ENCODE data around the gene GPR21.

Gene GPR21

GRCh38 chr9:123043081-123043939, 9.8 kb downstream of the GPR21 start:
- TF ChIP-seq CTCF (IDR thresholded peaks at IDR 0.05) = no peak
- Mint-ChIP-seq H3K27me3 (ENCODE audit: low read depth, poor library complexity) (no peaks in the 10 kb centered on the region), H3K4me3 (no peak overlapping the region), H3K4me1 (no peaks in the 10 kb centered on the region), H3K27ac (no peak overlapping the region), H3K9me3 (peaks cover 12% of the 10 kb centered on the region), H3K36me3 (ENCODE audit: low read depth) (peaks cover 30% of the 10 kb centered on the region)
- DNase-seq = no peak

- Mint-ChIP-seq H3K36me3 (ENCODE audit: low read depth) (peaks cover 30% of the 10 kb centered on the region), H3K27ac (no peak overlapping the region), H3K27me3 (ENCODE audit: low read depth, poor library complexity) (no peaks in the 10 kb centered on the region), H3K4me3 (no peak overlapping the region), H3K9me3 (peaks cover 12% of the 10 kb centered on the region), H3K4me1 (no peaks in the 10 kb centered on the region)
- no peak for TF ChIP-seq CTCF (IDR thresholded peaks at IDR 0.05)
- no peak for DNase-seq
Observed at GRCh38 chr9:123044586-123044985, 11.1 kb downstream of the GPR21 start.

DNA sequence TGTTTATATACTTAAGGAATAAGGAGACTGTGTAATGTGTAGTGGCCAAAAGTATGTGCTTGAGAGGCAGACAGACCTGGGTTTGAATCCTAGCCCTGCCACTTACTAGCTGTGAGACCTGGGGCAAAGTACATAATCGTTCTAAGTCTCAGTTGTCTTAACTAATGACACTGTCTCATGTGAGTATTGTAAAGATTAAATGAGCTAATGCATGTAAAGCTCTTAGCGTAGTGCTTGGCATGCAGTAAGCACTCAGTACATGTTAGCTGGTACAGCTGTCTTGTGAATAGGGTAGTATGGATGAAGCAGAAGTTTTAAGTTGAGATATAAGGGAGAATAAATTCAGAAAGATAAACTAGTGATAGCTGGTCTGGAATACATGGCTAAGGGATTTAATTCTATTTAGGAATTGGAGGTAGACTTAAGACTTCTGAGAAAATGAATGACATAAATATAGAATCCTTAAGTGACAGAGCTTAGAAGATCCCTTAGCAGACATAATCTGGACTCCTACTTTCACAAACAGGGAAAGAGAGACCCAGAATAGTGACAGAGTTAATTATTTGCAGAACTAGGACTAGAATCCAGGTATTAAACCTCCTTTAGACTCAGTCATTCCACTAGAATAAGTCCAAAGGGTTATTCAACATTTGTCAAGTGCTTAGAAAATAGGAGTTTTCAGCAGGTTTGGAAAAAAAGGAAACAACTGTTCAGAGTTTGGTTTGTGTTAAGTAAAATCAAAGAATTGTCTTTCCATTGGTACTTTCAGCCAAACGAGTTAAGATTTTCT, 13.1 kb downstream of the GPR21 start:
- Mint-ChIP-seq H3K27ac (peak overlapping the region; percentile 7), H3K4me1 (no peaks in the 10 kb centered on the region), H3K27me3 (ENCODE audit: low read depth, poor library complexity) (no peaks in the 10 kb centered on the region)

GRCh38 chr9:123048748-123049147, 15.3 kb downstream of the GPR21 start:
- TF ChIP-seq CTCF (IDR thresholded peaks at IDR 0.05) = no peak
- no peak for DNase-seq
- no peaks in the 10 kb centered on the region for H3K9me3 Mint-ChIP-seq
- no peak overlapping the region for H3K4me3 Mint-ChIP-seq
- H3K36me3 Mint-ChIP-seq (ENCODE audit: low read depth) = peaks cover 11% of the 10 kb centered on the region
- H3K27me3 Mint-ChIP-seq (ENCODE audit: low read depth, poor library complexity) = no peaks in the 10 kb centered on the region
- peak overlapping the region; percentile 44 for H3K27ac Mint-ChIP-seq
- H3K4me1 Mint-ChIP-seq = no peaks in the 10 kb centered on the region

More for the DNA sequence above, 13.1 kb downstream of the GPR21 start:
- no peak for DNase-seq
- Mint-ChIP-seq H3K9me3 (peaks cover 12% of the 10 kb centered on the region), H3K36me3 (ENCODE audit: low read depth) (peaks cover 29% of the 10 kb centered on the region), H3K4me3 (no peak overlapping the region)
- no peak for TF ChIP-seq CTCF (IDR thresholded peaks at IDR 0.05)

DNA sequence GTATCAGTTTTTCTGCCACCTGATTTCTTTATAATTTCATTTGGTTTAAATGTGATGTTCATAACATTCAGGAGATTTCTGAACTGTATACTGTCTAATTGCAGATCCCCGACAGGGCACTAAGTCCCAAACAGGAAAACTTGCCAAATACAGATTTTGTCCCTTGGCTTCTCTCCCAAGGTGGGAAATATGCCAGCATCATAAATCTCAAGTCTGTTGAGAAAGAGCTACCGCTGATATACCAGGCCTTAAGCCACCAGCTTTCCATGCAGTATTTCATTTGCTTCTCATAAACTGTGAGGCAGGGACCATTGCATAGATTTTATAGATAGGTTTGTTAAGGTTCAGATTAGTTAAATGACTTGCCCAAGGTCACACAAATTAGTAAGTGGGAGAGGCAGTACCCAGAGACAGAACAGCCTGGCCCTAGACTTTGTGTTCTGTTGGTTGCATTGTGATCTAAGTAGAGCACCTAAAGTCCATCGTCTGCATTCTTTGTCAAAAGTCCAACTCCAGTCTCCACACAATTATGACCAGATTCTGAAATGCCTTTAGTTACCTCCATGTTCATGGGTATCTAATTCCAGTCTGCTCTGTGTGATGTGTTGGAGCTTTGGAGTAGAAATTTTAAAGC, 16.2 kb downstream of the GPR21 start:
- DNase-seq = no peak
- Mint-ChIP-seq H3K27ac (no peak overlapping the region), H3K36me3 (ENCODE audit: low read depth) (peaks cover 12% of the 10 kb centered on the region), H3K4me3 (no peak overlapping the region), H3K9me3 (no peaks in the 10 kb centered on the region), H3K4me1 (no peaks in the 10 kb centered on the region), H3K27me3 (ENCODE audit: low read depth, poor library complexity) (no peaks in the 10 kb centered on the region)
- no peak for TF ChIP-seq CTCF (IDR thresholded peaks at IDR 0.05)
